ENCODE results near the gene POFUT2.

POFUT2 gene

DNA sequence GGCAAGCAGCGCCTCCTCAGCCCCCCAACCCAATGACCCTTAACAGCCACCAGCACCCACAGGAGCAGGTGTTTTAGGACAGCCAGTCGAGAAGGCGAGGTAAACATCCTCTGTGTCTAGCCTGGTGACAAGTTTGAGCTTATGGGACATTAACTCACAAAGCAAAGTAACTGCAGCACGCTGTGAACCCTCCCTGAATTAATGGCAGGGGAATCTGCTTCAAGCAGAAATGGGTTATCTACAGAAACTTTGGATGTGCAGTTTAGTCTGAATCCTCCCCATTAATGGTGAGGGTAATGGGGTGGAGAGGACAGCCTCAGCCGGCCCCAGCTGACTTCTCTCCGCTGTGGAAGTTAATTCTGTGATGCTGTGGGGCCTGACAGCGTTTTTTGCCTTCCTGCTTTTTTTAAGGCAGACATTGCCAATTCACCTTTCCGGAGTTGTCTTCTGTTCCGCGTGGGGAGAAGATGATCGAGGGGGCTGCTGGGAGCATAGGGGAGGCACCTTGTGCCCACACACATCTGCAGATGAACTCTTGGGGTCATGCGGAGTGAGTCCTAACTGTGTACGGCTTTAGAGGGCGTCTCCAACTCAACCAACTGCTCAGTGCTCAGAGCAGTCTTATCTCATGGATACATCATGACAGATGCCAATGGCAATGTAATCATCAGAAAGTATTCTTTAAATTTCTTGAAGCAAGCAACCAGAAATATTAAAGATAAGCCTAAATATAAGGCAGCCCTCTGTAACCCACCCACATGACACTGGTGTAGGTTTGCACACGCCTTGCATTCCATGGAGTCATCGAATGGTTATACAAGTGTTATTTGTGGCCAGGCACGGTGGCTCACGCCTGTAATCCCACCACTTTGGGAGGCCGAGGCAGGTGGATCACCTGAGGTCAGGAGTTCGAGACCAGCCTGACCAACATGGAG, 41.0 kb downstream of the POFUT2 start:
- no peak for FAIRE-seq

DNA sequence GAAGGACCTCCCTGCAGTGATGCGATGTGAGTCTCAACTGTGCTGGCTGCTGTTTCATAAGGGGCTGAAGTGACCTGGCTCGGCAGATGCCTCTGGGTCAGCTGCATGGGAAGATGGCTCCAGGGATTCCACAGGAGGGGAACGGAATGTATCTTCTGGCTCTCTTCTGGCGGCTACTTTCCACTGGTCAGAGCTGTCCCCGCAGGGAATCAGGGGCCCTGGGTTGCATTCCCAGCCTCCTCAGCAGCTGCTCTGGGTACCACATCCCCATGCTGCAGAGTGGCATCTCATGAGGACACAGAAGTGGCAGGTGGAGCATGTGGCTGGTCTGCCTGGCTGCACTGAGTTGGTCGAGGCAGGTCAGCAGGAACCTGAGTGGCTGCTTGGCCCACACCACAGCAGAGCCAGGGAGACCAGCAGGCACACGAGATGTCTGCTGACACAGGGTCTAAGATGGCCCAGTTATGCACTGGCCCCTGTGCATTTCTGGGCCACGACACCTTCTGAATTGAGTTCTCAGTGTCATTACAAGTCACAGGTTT, 42.8 kb downstream of the POFUT2 start:
- no peak for FAIRE-seq

DNA sequence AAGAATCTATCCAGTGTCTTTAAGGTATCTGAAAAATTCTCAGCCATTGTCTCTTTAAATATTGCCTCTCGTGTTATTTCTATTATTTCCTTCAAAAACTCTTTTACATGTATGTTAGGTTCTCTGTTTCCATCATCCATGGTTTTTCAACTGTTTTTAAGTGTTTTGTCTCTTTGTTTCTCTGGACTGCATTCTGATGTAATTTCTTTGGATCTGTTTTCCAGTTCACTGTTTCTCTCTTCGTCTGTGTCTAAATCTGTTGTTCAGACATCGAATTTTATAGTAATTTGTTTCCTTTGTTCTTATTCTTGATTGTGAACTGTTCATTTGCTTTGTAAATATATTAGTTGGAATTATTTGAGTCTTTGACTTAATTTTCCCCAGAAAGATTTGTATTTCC, 44.1 kb downstream of the POFUT2 start:
- FAIRE-seq, result no peak

DNA sequence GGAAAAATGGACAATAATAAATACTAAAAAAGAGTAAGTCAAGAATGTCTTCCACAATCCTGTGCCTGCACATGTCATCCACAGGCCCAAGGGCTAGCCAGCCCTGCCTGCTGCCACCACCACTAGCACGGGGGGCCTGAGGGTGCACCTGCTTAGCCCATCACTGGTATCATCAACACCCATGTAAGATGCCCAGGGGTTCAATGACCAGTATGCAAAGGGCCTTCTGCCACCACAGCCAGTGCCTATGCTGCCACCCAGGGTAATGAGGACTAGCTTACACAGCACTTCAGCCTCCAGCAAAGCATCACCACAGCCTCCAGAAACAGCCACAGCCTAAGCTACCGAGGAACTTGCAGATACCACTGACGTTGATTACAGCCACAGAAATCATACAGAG, 46.3 kb downstream of the POFUT2 start:
- no peak for FAIRE-seq

DNA sequence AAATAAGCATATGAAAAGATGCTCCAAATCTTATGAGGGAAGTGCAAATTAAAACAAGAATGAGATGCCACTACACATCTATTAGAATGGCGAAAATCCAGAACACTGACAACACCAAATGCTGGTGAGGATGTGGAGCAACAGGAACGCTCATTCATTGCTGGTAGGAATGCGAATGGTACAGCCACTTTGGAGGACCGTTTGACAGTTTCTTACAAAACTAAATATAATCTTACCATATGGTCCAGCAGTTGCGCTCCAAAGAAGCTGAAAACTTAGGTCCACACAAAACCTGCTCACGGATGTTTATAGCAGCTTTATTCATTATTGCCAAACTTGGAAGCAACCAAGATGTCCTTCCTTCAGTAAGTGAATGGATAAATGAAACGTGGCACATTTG, 50.3 kb downstream of the POFUT2 start:
- FAIRE-seq, result no peak

DNA sequence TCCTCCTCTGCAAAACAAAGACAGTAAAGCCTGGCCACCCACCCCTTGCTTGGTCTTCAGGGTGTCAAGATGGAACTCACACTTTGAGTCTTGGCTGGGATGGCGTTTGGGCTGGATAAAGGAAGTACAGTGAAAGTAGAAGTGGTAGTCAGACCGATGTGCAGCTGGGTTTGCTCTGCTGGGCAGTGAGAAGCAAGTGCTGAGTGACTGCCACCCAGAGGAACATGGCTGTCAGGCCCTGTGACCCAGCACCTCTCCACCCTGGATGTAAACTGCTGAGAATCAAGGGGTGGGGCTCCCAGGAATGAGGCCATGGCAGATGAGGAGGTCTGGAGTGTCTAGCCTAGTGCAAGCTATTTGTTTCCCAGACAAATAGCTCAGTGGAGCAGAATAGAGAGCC, 51.2 kb downstream of the POFUT2 start:
- FAIRE-seq, result no peak

DNA sequence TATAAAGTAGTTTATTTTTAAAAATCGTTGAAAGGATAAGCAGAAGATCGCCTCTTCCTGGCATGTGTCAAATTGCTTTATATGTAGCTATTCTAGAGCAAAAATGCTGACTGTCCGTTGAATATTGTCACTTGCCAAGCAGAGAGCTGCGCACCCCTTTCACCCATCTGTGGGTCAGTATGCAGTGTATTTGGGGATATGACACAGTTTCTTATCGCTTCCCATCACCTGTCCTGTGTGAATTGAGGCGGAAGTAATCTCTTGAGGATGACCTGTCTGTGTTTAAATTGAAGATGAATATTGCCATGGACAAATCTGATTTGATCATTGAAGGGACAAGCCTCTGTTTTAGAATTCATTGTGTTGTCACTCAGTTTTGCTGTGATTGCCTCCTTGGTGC, 52.2 kb downstream of the POFUT2 start:
- no peak for FAIRE-seq

DNA sequence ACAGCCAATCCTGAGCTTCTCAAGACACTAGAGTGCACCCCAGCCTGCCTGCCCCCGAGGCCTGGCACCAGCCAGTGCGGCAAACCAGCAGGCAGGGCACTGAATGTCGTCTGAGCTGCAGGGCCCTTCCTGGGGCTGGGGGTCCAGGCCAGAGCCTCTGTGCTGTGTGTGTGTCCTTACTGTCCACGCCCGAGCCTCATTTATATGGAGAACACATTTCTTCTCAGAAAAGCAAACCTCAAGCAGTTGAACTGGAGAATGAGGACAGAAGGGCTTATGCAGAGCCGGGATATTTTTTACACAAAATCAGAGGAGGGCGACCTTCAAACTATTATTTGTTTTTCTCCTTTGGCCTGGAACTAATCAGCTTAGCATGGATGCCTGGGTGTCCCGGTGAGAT, 52.7 kb downstream of the POFUT2 start:
- no peak for FAIRE-seq

DNA sequence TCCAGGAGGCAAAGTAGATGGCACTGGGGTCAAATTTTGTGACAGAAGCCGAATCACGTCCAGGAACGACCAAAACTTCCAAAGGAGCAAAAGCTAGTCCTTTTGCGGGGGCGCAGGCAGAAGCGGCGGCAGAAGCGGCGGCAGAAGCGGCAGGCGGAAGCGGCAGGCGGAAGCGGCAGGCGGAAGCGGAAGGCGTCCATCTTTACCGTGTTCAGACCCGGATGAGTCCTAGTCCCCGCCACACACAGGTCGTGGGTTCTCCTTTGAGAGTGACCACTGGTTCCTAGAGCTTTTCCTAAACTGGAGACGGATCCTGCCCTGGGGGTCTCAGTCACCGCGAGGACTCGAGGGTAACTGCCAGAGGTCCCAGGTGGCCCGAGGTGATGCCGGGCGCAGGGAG, 53.6 kb downstream of the POFUT2 start:
- no peak for FAIRE-seq

DNA sequence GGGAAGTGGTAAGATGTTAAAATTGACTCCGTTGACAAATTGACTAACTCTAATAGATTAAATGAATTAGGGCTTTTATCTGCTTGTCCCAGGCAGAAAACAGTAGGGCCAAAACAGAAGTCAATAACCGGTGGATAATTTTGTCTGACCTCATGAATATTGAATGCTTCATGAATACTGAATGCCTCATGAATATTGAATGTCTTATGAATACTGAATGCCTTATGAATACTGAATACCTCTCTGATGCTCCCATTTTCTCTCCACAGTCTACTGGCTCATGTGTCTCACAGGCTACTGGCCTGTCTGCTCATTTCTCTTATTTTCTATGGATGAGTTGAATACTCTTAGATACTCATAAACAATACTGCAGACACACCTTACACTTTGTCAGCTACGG, 56.0 kb downstream of the POFUT2 start:
- no peak for FAIRE-seq

DNA sequence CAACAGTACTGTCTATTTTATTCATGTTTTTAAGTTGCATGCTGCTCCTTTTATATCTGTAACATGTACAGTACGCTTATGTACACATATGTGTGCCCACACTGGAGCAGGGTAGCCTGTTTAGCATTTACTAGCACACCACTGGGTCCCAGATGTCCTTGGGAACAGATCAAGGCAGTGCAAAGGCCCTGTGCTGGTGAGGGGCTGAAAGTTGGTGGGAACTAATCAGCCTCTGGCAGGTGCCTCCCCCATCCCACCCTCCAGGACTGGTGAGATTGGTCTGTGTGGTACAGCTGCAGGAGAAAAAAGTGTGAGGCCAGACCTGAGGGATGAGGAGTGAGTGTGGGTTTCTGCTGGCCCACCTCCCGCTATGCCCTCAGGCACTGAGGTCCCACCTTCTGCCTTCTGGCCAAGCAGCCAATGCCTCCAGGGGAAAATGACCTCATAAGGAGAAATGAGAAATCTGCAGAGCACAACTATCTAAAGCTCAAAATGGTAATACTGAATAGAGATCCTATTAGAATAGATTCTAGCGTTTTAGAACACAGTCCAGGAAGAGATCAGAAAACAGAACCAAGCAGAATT, 58.9 kb downstream of the POFUT2 start:
- FAIRE-seq, result no peak

DNA sequence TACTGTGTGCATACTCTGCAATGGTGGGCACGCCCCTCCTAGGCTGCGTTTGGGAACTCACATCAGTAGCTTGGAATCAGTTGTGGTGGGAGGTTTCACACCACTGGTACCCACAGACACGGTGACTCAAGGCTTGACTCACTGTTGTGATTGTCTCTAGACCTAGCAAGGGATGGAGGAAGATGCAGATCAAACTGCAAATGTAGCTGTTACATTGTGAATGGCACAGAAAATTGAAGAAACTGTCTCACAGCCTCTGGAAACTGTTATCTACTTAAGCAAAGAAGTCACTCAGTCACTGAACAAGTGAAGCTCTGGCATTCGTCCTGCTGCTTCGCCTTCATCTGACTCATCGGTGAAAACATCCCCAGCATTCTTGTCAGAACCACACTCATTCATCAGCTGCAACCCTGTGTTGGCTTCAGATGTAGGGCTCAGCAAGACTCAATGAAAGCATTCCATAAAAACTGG, 59.5 kb downstream of the POFUT2 start:
- FAIRE-seq, result no peak

DNA sequence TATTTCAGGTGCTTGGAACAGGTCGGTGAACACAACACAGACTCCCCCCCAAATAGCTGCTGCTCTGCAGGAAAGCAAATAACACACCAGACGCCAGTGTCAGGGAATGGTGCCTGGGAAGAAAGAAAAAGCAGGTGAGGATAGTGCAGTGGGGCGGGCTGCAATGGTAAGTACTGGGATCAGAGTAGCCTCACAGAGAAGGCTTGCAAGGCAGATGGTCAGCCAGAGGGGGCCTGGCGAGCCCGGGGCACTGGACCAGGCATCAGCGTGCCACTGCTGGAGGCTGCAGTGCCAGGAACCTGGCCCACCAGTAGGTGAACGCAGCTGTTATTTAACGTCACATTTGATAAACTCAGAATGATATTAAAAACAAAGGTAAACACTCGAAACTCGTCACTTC, 60.0 kb downstream of the POFUT2 start:
- FAIRE-seq, result no peak

DNA sequence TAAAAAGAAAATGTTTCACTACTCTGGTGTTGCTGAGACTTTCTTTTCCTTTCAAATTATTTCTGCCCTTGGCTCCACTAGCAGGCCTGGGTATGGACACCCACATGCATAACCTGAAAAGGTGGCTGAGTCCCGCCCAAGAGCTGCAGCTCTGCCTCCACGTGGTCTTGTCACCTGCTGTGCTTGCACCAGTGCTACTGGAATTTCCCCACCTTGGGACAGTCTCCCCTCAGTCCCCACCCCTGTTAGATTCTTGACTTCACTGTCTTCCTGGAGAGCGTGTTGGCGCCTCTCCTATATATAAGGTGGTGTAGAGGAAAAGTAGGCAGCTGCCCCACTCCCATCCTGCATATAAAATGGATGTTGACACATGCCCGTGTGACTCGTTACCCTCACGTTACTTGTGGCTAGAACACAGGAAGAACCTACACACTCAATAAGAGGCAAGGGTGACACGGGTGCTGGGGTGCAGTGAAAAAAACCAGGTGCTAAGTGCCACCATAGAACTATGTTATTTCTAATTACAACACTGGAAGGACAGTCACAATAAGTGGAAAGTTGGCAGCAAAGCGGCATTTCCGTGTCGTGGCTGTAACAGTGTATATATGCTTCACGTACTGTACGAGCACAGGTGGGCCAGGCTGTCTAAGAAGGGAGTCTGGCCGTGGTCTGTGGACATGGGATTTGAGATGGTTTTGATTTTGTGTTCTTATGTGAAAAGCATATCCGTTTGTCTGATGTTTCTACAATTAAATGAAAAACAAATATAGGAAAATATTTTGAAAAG, 61.0 kb downstream of the POFUT2 start:
- no peak for FAIRE-seq

DNA sequence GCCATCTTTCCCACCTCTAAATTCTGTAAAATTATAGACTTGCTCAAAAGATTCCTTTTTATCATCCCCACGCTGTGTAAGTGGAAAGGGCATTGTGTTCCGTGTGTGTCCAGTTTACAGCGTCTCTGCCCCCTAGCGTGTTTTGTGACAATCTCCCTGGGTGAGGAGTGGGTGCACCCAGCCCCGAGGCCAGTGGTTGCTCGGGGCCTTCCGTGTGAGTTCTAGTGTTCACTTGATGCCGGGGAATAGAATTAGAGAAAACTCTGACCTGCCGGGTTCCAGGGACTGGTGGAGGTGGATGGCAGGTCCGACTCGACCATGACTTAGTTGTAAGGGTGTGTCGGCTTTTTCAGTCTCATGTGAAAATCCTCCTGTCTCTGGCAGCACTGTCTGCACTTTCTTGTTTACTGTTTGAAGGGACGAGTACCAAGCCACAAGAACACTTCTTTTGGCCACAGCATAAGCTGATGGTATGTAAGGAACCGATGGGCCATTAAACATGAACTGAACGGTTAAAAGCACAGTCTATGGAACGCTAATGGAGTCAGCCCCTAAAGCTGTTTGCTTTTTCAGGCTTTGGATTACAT, 61.9 kb downstream of the POFUT2 start:
- no peak for FAIRE-seq

DNA sequence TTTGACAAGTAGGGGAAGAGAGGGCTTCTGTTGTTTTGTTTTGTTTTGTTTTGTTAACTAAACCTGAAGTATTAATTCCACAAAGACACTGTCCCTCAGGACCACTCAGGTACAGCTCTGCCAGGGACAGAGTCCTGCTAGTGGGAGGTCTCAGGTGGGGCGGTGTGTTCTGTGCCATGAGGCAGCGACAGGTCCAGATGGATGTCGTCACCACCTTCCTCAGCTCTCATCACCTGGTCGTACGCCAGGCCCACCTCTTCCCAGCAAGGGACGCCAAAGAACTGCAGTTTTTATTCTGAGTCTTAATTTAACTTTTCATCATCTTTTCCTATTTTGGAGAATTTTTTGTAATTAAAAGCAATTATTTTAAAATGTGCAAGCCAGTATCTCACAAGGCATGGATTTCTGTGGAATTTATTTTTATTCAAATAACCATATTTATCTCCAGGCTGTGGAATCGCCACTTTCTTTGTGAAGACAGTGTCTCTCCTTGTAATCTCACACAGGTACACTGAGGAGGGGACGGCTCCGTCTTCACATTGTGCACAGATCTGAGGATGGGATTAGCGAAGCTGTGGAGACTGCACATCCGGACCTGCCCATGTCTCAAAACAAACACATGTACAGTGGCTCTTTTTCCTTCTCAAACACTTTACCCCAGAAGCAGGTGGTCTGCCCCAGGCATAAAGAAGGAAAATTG, 62.5 kb downstream of the POFUT2 start:
- no peak for FAIRE-seq

DNA sequence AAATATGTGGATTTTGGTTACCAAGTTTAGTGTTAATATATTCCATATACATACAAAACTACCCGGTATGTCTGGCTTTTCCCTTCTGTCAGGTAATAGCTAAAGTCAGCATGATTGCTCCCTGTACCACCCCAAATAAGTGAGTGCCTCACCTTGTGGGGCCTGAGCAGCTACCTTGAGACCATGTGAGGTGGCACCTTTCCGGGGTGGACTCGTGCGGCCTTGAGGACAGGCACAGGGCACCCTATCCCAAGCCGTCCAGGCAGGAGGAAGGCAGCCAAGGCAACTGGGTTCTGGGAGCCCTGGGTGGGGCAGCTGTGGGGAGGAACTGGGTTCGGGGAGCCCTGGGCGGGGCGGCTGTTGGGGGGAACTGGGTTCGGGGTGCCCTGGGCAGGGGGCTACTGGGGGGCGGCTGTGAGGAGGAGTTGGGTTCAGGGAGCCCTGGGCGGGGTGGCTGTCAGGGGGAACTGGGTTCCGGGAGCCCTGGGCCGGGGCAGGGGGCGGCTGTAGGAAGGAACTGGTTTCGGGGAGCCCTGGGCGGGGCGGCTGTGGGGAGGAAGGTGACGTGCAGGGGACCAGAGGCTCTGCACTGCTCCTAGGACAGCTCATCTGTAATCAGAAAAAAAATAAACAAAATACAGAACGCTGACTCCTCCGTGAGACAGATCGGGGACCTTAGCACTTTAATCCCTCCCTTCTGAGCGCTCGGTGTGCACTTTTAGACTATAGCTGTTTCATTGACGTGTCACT, 63.3 kb downstream of the POFUT2 start:
- no peak for FAIRE-seq

DNA sequence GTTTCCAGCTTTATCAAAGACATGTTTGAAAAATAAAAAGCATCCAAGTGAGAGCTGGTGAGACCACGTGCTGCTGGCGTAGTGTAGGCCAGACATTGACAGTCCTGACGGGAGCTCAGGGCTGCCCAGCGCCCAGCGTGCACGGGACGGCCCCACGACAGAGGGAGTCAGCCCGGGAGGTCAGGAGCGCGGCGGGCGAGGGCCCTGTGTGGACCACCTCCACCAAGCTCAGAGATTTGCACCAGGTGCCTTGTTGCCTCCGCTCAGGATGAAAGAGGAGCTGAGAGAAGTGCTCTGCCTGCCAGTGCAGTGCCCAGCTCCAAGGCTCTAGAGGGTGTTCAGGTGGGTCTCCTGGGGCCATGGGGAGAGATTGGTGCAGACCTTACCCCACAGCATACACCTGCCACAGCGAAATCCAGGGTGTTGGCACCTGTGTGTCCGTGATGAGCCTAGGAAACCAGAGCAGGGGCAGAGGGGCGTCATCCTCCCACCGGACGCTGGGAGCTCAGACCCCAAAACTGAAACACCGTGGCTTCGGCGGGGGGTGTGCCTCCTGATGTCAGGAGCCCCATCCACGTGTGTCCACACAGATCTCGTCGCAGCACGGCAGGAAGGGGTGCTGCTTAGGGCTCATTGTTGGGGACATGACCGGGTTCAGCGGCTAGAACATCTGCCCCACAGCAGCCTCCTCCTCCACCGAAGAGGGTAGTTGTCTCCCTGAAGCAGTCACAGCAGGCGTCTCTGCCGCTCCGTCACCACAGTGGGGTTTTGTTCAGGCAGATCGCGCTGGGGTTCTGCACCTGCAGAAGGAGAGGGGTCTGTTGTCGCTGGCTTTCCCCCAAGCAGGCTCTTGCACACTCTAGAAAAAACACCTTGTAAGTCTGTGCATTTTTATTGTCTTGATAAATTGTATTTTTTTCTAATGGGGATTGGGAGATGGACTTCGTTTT, 64.2 kb downstream of the POFUT2 start:
- FAIRE-seq, result no peak

DNA sequence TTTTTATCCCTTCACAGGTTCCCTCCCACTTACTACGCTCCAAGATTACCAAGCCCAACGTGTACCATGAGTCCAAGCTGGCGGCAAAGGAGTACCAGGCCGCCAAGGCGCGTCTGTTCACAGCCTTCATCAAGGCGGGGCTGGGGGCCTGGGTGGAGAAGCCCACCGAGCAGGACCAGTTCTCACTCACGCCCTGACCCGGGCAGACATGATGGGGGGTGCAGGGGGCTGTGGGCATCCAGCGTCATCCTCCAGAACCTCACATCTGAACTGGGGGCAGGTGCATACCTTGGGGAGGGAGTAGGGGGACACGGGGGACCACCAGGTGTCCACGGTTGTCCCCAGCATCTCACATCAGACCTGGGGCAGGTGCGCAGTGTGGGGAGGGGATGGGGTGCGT, 65.7 kb downstream of the POFUT2 start:
- no peak for FAIRE-seq
